MM.1S (cell line): Measurements from ENCODE around the gene INSC.

Source experiments
- DNase-seq: peaks from one replicate; pipeline ENCODE4 v3.0.0-alpha.2; 2015
- H2AFZ ChIP-seq: fragments of 300-600 bp; sonication (generic); 2 replicates; pipeline ENCODE4 v1.6.0; 2016; ENCODE audit warnings: antibody characterized with exemption, low read length
- H3F3A ChIP-seq: fragments of 300-600 bp; sonication (generic); 2 replicates; pipeline ENCODE4 v1.6.1; 2016; ENCODE audit warnings: mild to moderate bottlenecking, antibody characterized with exemption, low read length, moderate library complexity, mixed read lengths; ENCODE audit not compliant: insufficient read depth
- H3K27ac ChIP-seq: fragments of 300-600 bp; sonication (generic); 2 replicates; pipeline ENCODE4 v1.5.1; 2016; ENCODE audit warnings: mild to moderate bottlenecking, low read length
- H3K27me3 ChIP-seq: fragments of 300-600 bp; sonication (generic); replicated peaks from 2 replicates; pipeline ENCODE4 v1.6.0; 2016; ENCODE audit warnings: low read length; ENCODE audit not compliant: insufficient read depth
- H3K36me3 ChIP-seq: fragments of 300-600 bp; sonication (generic); replicated peaks from 2 replicates; pipeline ENCODE4 v1.6.1; 2016; ENCODE audit warnings: mild to moderate bottlenecking, low read length, mixed read lengths; ENCODE audit not compliant: insufficient read depth
- H3K4me1 ChIP-seq: fragments of 300-600 bp; sonication (generic); 2 replicates; pipeline ENCODE4 v1.6.1; 2016; ENCODE audit warnings: low read length, mixed read lengths
- H3K4me2 ChIP-seq: fragments of 300-600 bp; sonication (generic); 2 replicates; pipeline ENCODE4 v1.6.0; 2016; ENCODE audit warnings: low read depth, low read length
- H3K4me3 ChIP-seq: fragments of 300-600 bp; sonication (generic); 2 replicates; pipeline ENCODE4 v1.5.1; 2016; ENCODE audit warnings: low read length, mixed read lengths
- H3K79me2 ChIP-seq: fragments of 300-600 bp; sonication (generic); 2 replicates; pipeline ENCODE4 v1.6.1; 2016; ENCODE audit warnings: mixed run types, low read length, mixed read lengths
- H3K9ac ChIP-seq: fragments of 300-600 bp; sonication (generic); 2 replicates; pipeline ENCODE4 v1.6.1; 2016; ENCODE audit warnings: low read length, mixed read lengths
- H3K9me2 ChIP-seq: fragments of 300-600 bp; sonication (generic); replicated peaks from 2 replicates; pipeline ENCODE4 v1.6.1; 2016; ENCODE audit warnings: mild to moderate bottlenecking, low read length, mixed read lengths; ENCODE audit not compliant: insufficient read depth
- H3K9me3 ChIP-seq: fragments of 300-600 bp; sonication (generic); replicated peaks from 2 replicates; pipeline ENCODE4 v1.6.1; 2016; ENCODE audit warnings: mild to moderate bottlenecking, low read length, mixed read lengths; ENCODE audit not compliant: insufficient read depth
- H4K20me1 ChIP-seq: fragments of 300-600 bp; sonication (generic); 2 replicates; pipeline ENCODE4 v1.6.1; 2016; ENCODE audit warnings: mild to moderate bottlenecking, low read length, moderate library complexity, mixed read lengths; ENCODE audit not compliant: insufficient read depth
- CTCF ChIP-seq: fragments of 300-600 bp; sonication (generic); IDR thresholded peaks from 2 replicates; pipeline ENCODE4 v1.5.1; 2016; ENCODE audit warnings: antibody characterized with exemption, low read length, mixed read lengths
- EZH2 ChIP-seq: fragments of 300-600 bp; sonication (generic); optimal IDR thresholded peaks from 2 replicates; pipeline ENCODE3; 2017; ENCODE audit warnings: low read depth, mild to moderate bottlenecking, antibody characterized with exemption, low read length, mixed read lengths
- EZH2phosphoT487 ChIP-seq: fragments of 300-600 bp; sonication (generic); IDR thresholded peaks from 2 replicates; pipeline ENCODE4 v1.6.1; 2018; ENCODE audit warnings: antibody characterized with exemption, low read length

INSC gene

GRCh38 chr11:15223318-15223717 lies 108.6 kb downstream of the INSC start:
- TF ChIP-seq CTCF (no peak), EZH2 (no peak), EZH2phosphoT487 (no peak)
- no peaks in the 10 kb centered on the region for H3F3A ChIP-seq
- no peak overlapping the region for H3K27ac ChIP-seq
- H3K27me3 ChIP-seq = no peaks in the 10 kb centered on the region
- no peak overlapping the region for H2AFZ ChIP-seq
- H3K36me3 ChIP-seq = no peaks in the 10 kb centered on the region
- no peaks in the 10 kb centered on the region for H4K20me1 ChIP-seq
- DNase-seq = no peak
- no peaks in the 10 kb centered on the region for H3K9me3 ChIP-seq
- no peaks in the 10 kb centered on the region for H3K79me2 ChIP-seq
- no peaks in the 10 kb centered on the region for H3K4me1 ChIP-seq
- H3K4me2 ChIP-seq = no peak overlapping the region
- no peak overlapping the region for H3K9ac ChIP-seq
- H3K4me3 ChIP-seq = no peak overlapping the region
- no peaks in the 10 kb centered on the region for H3K9me2 ChIP-seq

GRCh38 chr11:15224466-15224865 lies 109.7 kb downstream of the INSC start:
- Histone ChIP-seq H3K9me3 (no peaks in the 10 kb centered on the region), H3K4me1 (no peaks in the 10 kb centered on the region), H3K27ac (no peak overlapping the region), H3F3A (no peaks in the 10 kb centered on the region), H3K9me2 (no peaks in the 10 kb centered on the region), H3K4me2 (no peak overlapping the region), H3K4me3 (no peak overlapping the region), H4K20me1 (no peaks in the 10 kb centered on the region), H3K27me3 (no peaks in the 10 kb centered on the region), H3K36me3 (no peaks in the 10 kb centered on the region), H2AFZ (no peak overlapping the region), H3K79me2 (no peaks in the 10 kb centered on the region), H3K9ac (no peak overlapping the region)
- DNase-seq = no peak
- no peak for TF ChIP-seq EZH2phosphoT487
- TF ChIP-seq CTCF = no peak
- TF ChIP-seq EZH2 = no peak

GRCh38 chr11:15227011-15227410 lies 112.3 kb downstream of the INSC start:
- Histone ChIP-seq H3K27me3 (no peaks in the 10 kb centered on the region), H3K9me2 (no peaks in the 10 kb centered on the region), H3K9me3 (no peaks in the 10 kb centered on the region), H3K36me3 (no peaks in the 10 kb centered on the region), H3K27ac (no peak overlapping the region), H3K4me2 (no peak overlapping the region), H3K9ac (no peak overlapping the region), H3K4me1 (no peaks in the 10 kb centered on the region), H3K79me2 (no peaks in the 10 kb centered on the region), H3K4me3 (no peak overlapping the region), H2AFZ (no peak overlapping the region), H3F3A (no peaks in the 10 kb centered on the region), H4K20me1 (no peaks in the 10 kb centered on the region)
- DNase-seq = no peak
- TF ChIP-seq CTCF (no peak), EZH2phosphoT487 (no peak), EZH2 (no peak)
